Stimulated activated CD4-positive, alpha-beta T cell treated with anti-CD3 and anti-CD28 coated beads, Interleukin-1b, Interleukin-23, amount 100 ng/mL, for 48 hours (primary cell): ENCODE data around the gene RAB3IP.
"Not testable (repeated sequence)": the region's sequence is repeated elsewhere in the genome, so short reads cannot be mapped to it uniquely, and the experiment has no call there.

Experiments used
- DNase-seq: peaks from one replicate; pipeline ENCODE4 v3.0.0-alpha.2; 2020

RAB3IP gene

GRCh38 chr12:69758105-69758504 is 19.4 kb downstream of the RAB3IP start:
- no peak for DNase-seq

GRCh38 chr12:69759581-69759980 is 20.9 kb downstream of the RAB3IP start:
- DNase-seq, result not testable (repeated sequence)

- no peak for DNase-seq
Measured at GRCh38 chr12:69765515-69765914, 26.9 kb downstream of the RAB3IP start.

- DNase-seq, result no peak
Measured at GRCh38 chr12:69766260-69766659, 27.6 kb downstream of the RAB3IP start.

- peak; percentile 2 for DNase-seq
Measured at GRCh38 chr12:69779928-69780327, 41.3 kb downstream of the RAB3IP start.

GRCh38 chr12:69783365-69783764 is 44.7 kb downstream of the RAB3IP start:
- DNase-seq, result no peak

- no peak for DNase-seq
Measured at GRCh38 chr12:69789351-69789750, 50.7 kb downstream of the RAB3IP start.

- no peak for DNase-seq
Measured at GRCh38 chr12:69792533-69792932, 53.9 kb downstream of the RAB3IP start.

- not testable (repeated sequence) for DNase-seq
Measured at GRCh38 chr12:69807101-69807897, 68.6 kb downstream of the RAB3IP start.

- no peak for DNase-seq
Measured at GRCh38 chr12:69810870-69811498, 72.3 kb downstream of the RAB3IP start.

- DNase-seq, result no peak
Measured at GRCh38 chr12:69816082-69816481, 77.4 kb downstream of the RAB3IP start.

- DNase-seq, result no peak
Measured at GRCh38 chr12:69821032-69821455, 82.4 kb downstream of the RAB3IP start.

GRCh38 chr12:69821456-69822159 is 82.9 kb downstream of the RAB3IP start:
- no peak for DNase-seq

- no peak for DNase-seq
Measured at GRCh38 chr12:69822201-69822860, 83.7 kb downstream of the RAB3IP start.

GRCh38 chr12:69824028-69824427 is 85.4 kb downstream of the RAB3IP start:
- no peak for DNase-seq

- DNase-seq, result no peak
Measured at GRCh38 chr12:69824966-69825560, 86.4 kb downstream of the RAB3IP start, which contains the start of gene MYRFL. Gene MYRFL (plus strand): TSS chr12:69825227. CDS start chr12:69825518, 291 bp downstream.

- DNase-seq, result no peak
Measured at GRCh38 chr12:69828897-69829296, 90.2 kb downstream of the RAB3IP start.

GRCh38 chr12:69833696-69834095 is 95.0 kb downstream of the RAB3IP start:
- DNase-seq, result no peak

GRCh38 chr12:69834147-69834546 is 95.5 kb downstream of the RAB3IP start:
- no peak for DNase-seq

GRCh38 chr12:69834576-69834975 is 95.9 kb downstream of the RAB3IP start:
- DNase-seq, result no peak

- DNase-seq, result no peak
Measured at GRCh38 chr12:69835081-69835480, 96.4 kb downstream of the RAB3IP start.

- no peak for DNase-seq
Measured at GRCh38 chr12:69836015-69836414, 97.4 kb downstream of the RAB3IP start.

GRCh38 chr12:69837191-69837590 is 98.5 kb downstream of the RAB3IP start:
- no peak for DNase-seq
